ENCODE results near the gene ADCYAP1R1.

DNA sequence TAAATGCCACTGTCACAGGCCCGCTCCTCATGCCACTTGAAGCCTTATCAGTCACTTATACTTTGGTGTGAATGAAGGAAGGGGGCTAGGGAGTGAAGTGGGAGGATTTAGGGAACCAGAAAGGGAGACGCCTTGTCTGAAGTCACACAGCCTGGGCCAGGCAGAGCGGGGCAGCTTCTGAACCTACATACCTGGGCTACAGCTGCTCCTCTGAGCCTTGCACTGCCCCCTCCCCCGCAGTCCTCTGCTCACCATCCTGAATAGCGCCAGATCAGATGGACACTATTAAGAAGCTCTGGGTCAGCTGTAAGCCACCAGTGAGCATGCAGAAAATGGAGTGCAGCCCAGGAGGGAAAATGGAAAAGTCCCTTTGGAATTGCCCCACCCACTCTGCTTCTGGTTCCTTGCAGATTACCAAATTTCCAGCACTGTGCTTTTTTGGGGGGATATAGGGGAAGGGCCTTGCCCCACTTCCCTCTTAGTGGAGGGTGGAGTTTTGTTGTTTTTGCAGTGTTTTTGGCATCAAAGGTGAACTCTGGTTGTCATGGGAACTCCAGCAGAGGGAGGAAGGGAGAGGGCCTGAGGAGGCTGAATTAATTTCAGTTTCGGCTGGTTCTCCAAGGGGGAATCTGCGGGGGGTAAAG is 35.0 kb upstream of the ADCYAP1R1 start:
- no peak for TF ChIP-seq YY1 (IDR thresholded peaks at IDR 0.05; ENCODE audit: low read depth)
- TF ChIP-seq FOXM1 (IDR thresholded peaks at IDR 0.05; ENCODE audit: borderline replicate concordance, low read depth): no peak
- no peak for TF ChIP-seq EP300 (IDR thresholded peaks at IDR 0.05; ENCODE audit: borderline replicate concordance)
- TF ChIP-seq, protein P1, sequence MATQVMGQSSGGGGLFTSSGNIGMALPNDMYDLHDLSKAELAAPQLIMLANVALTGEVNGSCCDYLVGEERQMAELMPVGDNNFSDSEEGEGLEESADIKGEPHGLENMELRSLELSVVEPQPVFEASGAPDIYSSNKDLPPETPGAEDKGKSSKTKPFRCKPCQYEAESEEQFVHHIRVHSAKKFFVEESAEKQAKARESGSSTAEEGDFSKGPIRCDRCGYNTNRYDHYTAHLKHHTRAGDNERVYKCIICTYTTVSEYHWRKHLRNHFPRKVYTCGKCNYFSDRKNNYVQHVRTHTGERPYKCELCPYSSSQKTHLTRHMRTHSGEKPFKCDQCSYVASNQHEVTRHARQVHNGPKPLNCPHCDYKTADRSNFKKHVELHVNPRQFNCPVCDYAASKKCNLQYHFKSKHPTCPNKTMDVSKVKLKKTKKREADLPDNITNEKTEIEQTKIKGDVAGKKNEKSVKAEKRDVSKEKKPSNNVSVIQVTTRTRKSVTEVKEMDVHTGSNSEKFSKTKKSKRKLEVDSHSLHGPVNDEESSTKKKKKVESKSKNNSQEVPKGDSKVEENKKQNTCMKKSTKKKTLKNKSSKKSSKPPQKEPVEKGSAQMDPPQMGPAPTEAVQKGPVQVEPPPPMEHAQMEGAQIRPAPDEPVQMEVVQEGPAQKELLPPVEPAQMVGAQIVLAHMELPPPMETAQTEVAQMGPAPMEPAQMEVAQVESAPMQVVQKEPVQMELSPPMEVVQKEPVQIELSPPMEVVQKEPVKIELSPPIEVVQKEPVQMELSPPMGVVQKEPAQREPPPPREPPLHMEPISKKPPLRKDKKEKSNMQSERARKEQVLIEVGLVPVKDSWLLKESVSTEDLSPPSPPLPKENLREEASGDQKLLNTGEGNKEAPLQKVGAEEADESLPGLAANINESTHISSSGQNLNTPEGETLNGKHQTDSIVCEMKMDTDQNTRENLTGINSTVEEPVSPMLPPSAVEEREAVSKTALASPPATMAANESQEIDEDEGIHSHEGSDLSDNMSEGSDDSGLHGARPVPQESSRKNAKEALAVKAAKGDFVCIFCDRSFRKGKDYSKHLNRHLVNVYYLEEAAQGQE (IDR thresholded peaks at IDR 0.05; ENCODE audit: low read depth): no peak
- no peak for TF ChIP-seq TAF1 (IDR thresholded peaks at IDR 0.05; ENCODE audit: low read depth)
- no peak for TF ChIP-seq ZBTB7A (IDR thresholded peaks at IDR 0.05; ENCODE audit: low read depth)
- no peak for TF ChIP-seq RAD21 (IDR thresholded peaks at IDR 0.05; ENCODE audit: low read depth)
- no peak for TF ChIP-seq TEAD4 (IDR thresholded peaks at IDR 0.05)
